ENCODE results near the gene BIN1.

DNA sequence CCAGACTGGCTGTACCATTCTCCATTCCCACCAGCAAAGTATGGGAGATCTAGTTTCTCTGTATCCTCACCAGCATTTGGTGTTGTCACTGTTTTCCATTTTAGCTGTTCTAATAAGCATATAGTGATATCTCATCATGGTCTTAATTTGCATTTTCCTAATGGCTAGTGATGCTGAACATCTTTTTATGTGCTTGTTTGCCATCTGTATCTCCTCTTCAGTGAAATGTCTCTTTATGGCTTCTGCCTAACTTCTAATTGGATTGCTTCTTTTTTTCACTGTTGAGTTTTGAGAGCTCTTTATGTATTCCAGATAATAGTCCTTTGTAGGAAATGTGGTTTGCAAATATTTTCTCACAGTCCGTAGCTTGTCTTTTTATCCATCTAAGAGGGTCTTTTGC lies 18.9 kb upstream of the BIN1 start:
- TF ChIP-seq, protein P1, sequence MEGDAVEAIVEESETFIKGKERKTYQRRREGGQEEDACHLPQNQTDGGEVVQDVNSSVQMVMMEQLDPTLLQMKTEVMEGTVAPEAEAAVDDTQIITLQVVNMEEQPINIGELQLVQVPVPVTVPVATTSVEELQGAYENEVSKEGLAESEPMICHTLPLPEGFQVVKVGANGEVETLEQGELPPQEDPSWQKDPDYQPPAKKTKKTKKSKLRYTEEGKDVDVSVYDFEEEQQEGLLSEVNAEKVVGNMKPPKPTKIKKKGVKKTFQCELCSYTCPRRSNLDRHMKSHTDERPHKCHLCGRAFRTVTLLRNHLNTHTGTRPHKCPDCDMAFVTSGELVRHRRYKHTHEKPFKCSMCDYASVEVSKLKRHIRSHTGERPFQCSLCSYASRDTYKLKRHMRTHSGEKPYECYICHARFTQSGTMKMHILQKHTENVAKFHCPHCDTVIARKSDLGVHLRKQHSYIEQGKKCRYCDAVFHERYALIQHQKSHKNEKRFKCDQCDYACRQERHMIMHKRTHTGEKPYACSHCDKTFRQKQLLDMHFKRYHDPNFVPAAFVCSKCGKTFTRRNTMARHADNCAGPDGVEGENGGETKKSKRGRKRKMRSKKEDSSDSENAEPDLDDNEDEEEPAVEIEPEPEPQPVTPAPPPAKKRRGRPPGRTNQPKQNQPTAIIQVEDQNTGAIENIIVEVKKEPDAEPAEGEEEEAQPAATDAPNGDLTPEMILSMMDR (IDR thresholded peaks at IDR 0.05; ENCODE audit: borderline replicate concordance, extremely low read depth, low read length, poor library complexity, severe bottlenecking): no peak
- TF ChIP-seq EZH2 (IDR thresholded peaks at IDR 0.05; ENCODE audit: borderline replicate concordance, low read depth, low read length, severe bottlenecking): no peak

Data from DND-41 (cell line).